ENCODE results near the gene PRELID3B.

The PRELID3B gene

GRCh38 chr20:59006167-59006863 lies 36.3 kb downstream of the PRELID3B start:
- peaks cover 26 to 30% of the 10 kb centered on the region in 2 experiments for H3K4me1 ChIP-seq (ENCODE audit: control insufficient read depth in 1 of 2, insufficient read depth in 2 of 2, low read length in 2 of 2)
- peak overlapping the region; percentile 64 for H2AK5ac ChIP-seq (ENCODE audit: low read length)
- no peak overlapping the region for H3K23ac ChIP-seq (ENCODE audit: low read length)
- no peaks in the 10 kb centered on the region for H3K9me3 ChIP-seq (ENCODE audit: insufficient read depth, low read depth, low read length)
- no peak overlapping the region for H3K27ac ChIP-seq (ENCODE audit: low read depth, low read length)
- DNase-seq, result no peak
- peaks cover 5 to 6% of the 10 kb centered on the region in 2 experiments for H3K36me3 ChIP-seq (ENCODE audit: control insufficient read depth in 1 of 2, insufficient read depth in 2 of 2, low read length in 2 of 2)
- H4K8ac ChIP-seq (ENCODE audit: low read depth, low read length), result peak overlapping the region; percentile 94
- peak overlapping the region; percentile 57 for H2AFZ ChIP-seq (ENCODE audit: insufficient read depth, low read length, poor library complexity)
- H3K9ac ChIP-seq (ENCODE audit: low read length), result no peak overlapping the region
- peak overlapping the region; percentile 80 for H3K4me2 ChIP-seq (ENCODE audit: low read length)
- peak overlapping the region; percentile 93 for H4K91ac ChIP-seq (ENCODE audit: low read depth, low read length)
- H2BK12ac ChIP-seq (ENCODE audit: low read length), result peak overlapping the region; percentile 62
- peaks cover 7% of the 10 kb centered on the region for H3K79me2 ChIP-seq (ENCODE audit: control insufficient read depth, insufficient read depth, low read length, poor library complexity)
- H3K4ac ChIP-seq (ENCODE audit: low read depth, low read length), result peak overlapping the region; percentile 78
- peak overlapping the region; percentile 92 for H3K14ac ChIP-seq (ENCODE audit: low read length)
- peak overlapping the region; percentile 88 for H3K18ac ChIP-seq (ENCODE audit: low read length)
- no peaks in the 10 kb centered on the region for H3K27me3 ChIP-seq (ENCODE audit: insufficient read depth, low read length)
- peak overlapping the region; percentile 60 for H2BK5ac ChIP-seq (ENCODE audit: low read depth, low read length, poor library complexity)
- WGBS (ENCODE audit: extremely low coverage, insufficient coverage, insufficient read length), result no CpG with 5 or more reads among the region's 29 CpGs
- H3K79me1 ChIP-seq (ENCODE audit: low read length), result peaks cover 22% of the 10 kb centered on the region
- peak overlapping the region; percentile 91 for H2BK120ac ChIP-seq (ENCODE audit: insufficient read depth, low read length, poor library complexity)
- peak overlapping the region; percentile 81 for H4K12ac ChIP-seq (ENCODE audit: low read depth, low read length)
- peak overlapping the region; percentile 70 for H3K4me3 ChIP-seq (ENCODE audit: low read depth, low read length)

GRCh38 chr20:59005523-59006166 lies 36.9 kb downstream of the PRELID3B start:
- WGBS (ENCODE audit: extremely low coverage, insufficient coverage, insufficient read length), result no CpG with 5 or more reads among the region's 3 CpGs
- H3K14ac ChIP-seq (ENCODE audit: low read length), result no peak overlapping the region

GRCh38 chr20:59004763-59005522 lies 37.6 kb downstream of the PRELID3B start:
- H2BK5ac ChIP-seq (ENCODE audit: low read depth, low read length, poor library complexity), result no peak overlapping the region
- peaks cover 14% of the 10 kb centered on the region for H3K79me1 ChIP-seq (ENCODE audit: low read length)
- no peak overlapping the region for H3K18ac ChIP-seq (ENCODE audit: low read length)
- peak in 1 of 2 donors; percentile 20 for DNase-seq
- no peaks in the 10 kb centered on the region for H3K9me3 ChIP-seq (ENCODE audit: insufficient read depth, low read depth, low read length)
- no peak overlapping the region for H3K14ac ChIP-seq (ENCODE audit: low read length)
- H3K9ac ChIP-seq (ENCODE audit: low read length), result no peak overlapping the region
- H2AK5ac ChIP-seq (ENCODE audit: low read length), result no peak overlapping the region
- peaks cover 14 to 19% of the 10 kb centered on the region in 2 experiments for H3K4me1 ChIP-seq (ENCODE audit: control insufficient read depth in 1 of 2, insufficient read depth in 2 of 2, low read length in 2 of 2)
- no peak overlapping the region for H2AFZ ChIP-seq (ENCODE audit: insufficient read depth, low read length, poor library complexity)
- H4K8ac ChIP-seq (ENCODE audit: low read depth, low read length), result no peak overlapping the region
- H4K91ac ChIP-seq (ENCODE audit: low read depth, low read length), result no peak overlapping the region
- H3K27ac ChIP-seq (ENCODE audit: low read depth, low read length), result no peak overlapping the region
- peaks cover 10 to 12% of the 10 kb centered on the region in 2 experiments for H3K36me3 ChIP-seq (ENCODE audit: control insufficient read depth in 1 of 2, insufficient read depth in 2 of 2, low read length in 2 of 2)
- H3K4ac ChIP-seq (ENCODE audit: low read depth, low read length), result no peak overlapping the region
- H2BK120ac ChIP-seq (ENCODE audit: insufficient read depth, low read length, poor library complexity), result no peak overlapping the region
- H3K79me2 ChIP-seq (ENCODE audit: control insufficient read depth, insufficient read depth, low read length, poor library complexity), result peaks cover 7% of the 10 kb centered on the region
- no CpG with 5 or more reads among the region's 17 CpGs for WGBS (ENCODE audit: extremely low coverage, insufficient coverage, insufficient read length)
- H3K4me3 ChIP-seq (ENCODE audit: low read depth, low read length), result no peak overlapping the region
- H4K12ac ChIP-seq (ENCODE audit: low read depth, low read length), result no peak overlapping the region
- no peak overlapping the region for H3K23ac ChIP-seq (ENCODE audit: low read length)
- H2BK12ac ChIP-seq (ENCODE audit: low read length), result no peak overlapping the region
- no peak overlapping the region for H3K4me2 ChIP-seq (ENCODE audit: low read length)
- H3K27me3 ChIP-seq (ENCODE audit: insufficient read depth, low read length), result no peaks in the 10 kb centered on the region

More at GRCh38 chr20:59005523-59006166, 36.9 kb downstream of the PRELID3B start:
- Histone ChIP-seq H2BK12ac (ENCODE audit: low read length) (no peak overlapping the region), H3K79me2 (ENCODE audit: control insufficient read depth, insufficient read depth, low read length, poor library complexity) (peaks cover 7% of the 10 kb centered on the region), H3K4me3 (ENCODE audit: low read depth, low read length) (no peak overlapping the region), H2AFZ (ENCODE audit: insufficient read depth, low read length, poor library complexity) (no peak overlapping the region), H2BK120ac (ENCODE audit: insufficient read depth, low read length, poor library complexity) (no peak overlapping the region), H3K18ac (ENCODE audit: low read length) (no peak overlapping the region), H3K9me3 (ENCODE audit: insufficient read depth, low read depth, low read length) (no peaks in the 10 kb centered on the region), H3K4me1 (ENCODE audit: control insufficient read depth in 1 of 2, insufficient read depth in 2 of 2, low read length in 2 of 2) (peaks cover 20 to 26% of the 10 kb centered on the region in 2 experiments), H2BK5ac (ENCODE audit: low read depth, low read length, poor library complexity) (no peak overlapping the region), H4K8ac (ENCODE audit: low read depth, low read length) (no peak overlapping the region), H3K4ac (ENCODE audit: low read depth, low read length) (no peak overlapping the region), H3K79me1 (ENCODE audit: low read length) (peaks cover 20% of the 10 kb centered on the region), H3K9ac (ENCODE audit: low read length) (no peak overlapping the region), H4K91ac (ENCODE audit: low read depth, low read length) (no peak overlapping the region), H3K27ac (ENCODE audit: low read depth, low read length) (no peak overlapping the region), H3K23ac (ENCODE audit: low read length) (no peak overlapping the region), H4K12ac (ENCODE audit: low read depth, low read length) (no peak overlapping the region), H3K36me3 (ENCODE audit: control insufficient read depth in 1 of 2, insufficient read depth in 2 of 2, low read length in 2 of 2) (peaks cover 8 to 10% of the 10 kb centered on the region in 2 experiments), H3K4me2 (ENCODE audit: low read length) (peak overlapping the region; percentile 80), H2AK5ac (ENCODE audit: low read length) (no peak overlapping the region), H3K27me3 (ENCODE audit: insufficient read depth, low read length) (no peaks in the 10 kb centered on the region)
- DNase-seq, result no peak

GRCh38 chr20:59004493-59004762 lies 38.2 kb downstream of the PRELID3B start:
- Histone ChIP-seq H3K4me1 (ENCODE audit: control insufficient read depth in 1 of 2, insufficient read depth in 2 of 2, low read length in 2 of 2) (peaks cover 12 to 16% of the 10 kb centered on the region in 2 experiments), H4K12ac (ENCODE audit: low read depth, low read length) (no peak overlapping the region), H3K79me1 (ENCODE audit: low read length) (peaks cover 12% of the 10 kb centered on the region), H2BK12ac (ENCODE audit: low read length) (no peak overlapping the region), H3K79me2 (ENCODE audit: control insufficient read depth, insufficient read depth, low read length, poor library complexity) (peaks cover 7% of the 10 kb centered on the region), H3K4me3 (ENCODE audit: low read depth, low read length) (no peak overlapping the region), H3K4ac (ENCODE audit: low read depth, low read length) (no peak overlapping the region), H2AFZ (ENCODE audit: insufficient read depth, low read length, poor library complexity) (no peak overlapping the region), H3K27ac (ENCODE audit: low read depth, low read length) (no peak overlapping the region), H3K9me3 (ENCODE audit: insufficient read depth, low read depth, low read length) (no peaks in the 10 kb centered on the region), H2AK5ac (ENCODE audit: low read length) (no peak overlapping the region), H3K14ac (ENCODE audit: low read length) (no peak overlapping the region), H2BK120ac (ENCODE audit: insufficient read depth, low read length, poor library complexity) (no peak overlapping the region), H2BK5ac (ENCODE audit: low read depth, low read length, poor library complexity) (no peak overlapping the region), H3K9ac (ENCODE audit: low read length) (no peak overlapping the region), H3K18ac (ENCODE audit: low read length) (no peak overlapping the region), H4K8ac (ENCODE audit: low read depth, low read length) (no peak overlapping the region), H3K23ac (ENCODE audit: low read length) (no peak overlapping the region), H3K27me3 (ENCODE audit: insufficient read depth, low read length) (no peaks in the 10 kb centered on the region), H4K91ac (ENCODE audit: low read depth, low read length) (no peak overlapping the region), H3K36me3 (ENCODE audit: control insufficient read depth in 1 of 2, insufficient read depth in 2 of 2, low read length in 2 of 2) (peaks cover 12 to 13% of the 10 kb centered on the region in 2 experiments), H3K4me2 (ENCODE audit: low read length) (no peak overlapping the region)
- DNase-seq, result peak in 1 of 2 donors; percentile 30
- no CpG with 5 or more reads among the region's 4 CpGs for WGBS (ENCODE audit: extremely low coverage, insufficient coverage, insufficient read length)

All from trophoblast cell (in vitro differentiated cells and primary cell).